OCI-LY7 (cell line): ENCODE results near the gene EYA3. TPM values are rescaled to one million over a fixed set of nuclear protein-coding genes. Genes with fewer than 3 reads are reported as not detected.

Experiments
- BruUV-seq: library from RNA; stranded (reverse); fragments of 400-500 nt; replicated peaks from 2 replicates; lab custom pipeline; 2021; lab: Mats Ljungman, UMichigan
- CTCF ChIA-PET: fragments of 300-600 bp; sonication (Branson Sonifier 250); formaldehyde crosslinking; loops from one replicate; lab custom pipeline; 2022; ENCODE audit warnings: antibody characterized with exemption; ENCODE audit not compliant: unreplicated experiment; lab: Charles Lee
- POLR2A ChIA-PET: fragments of 300-600 bp; sonication (Branson Sonifier 250); formaldehyde crosslinking; loops from one replicate; lab custom pipeline; 2022; ENCODE audit warnings: antibody characterized with exemption; lab: Charles Lee
- DNase-seq: peaks from one replicate; pipeline ENCODE4 v3.0.0-alpha.2; 2015; ENCODE audit warnings: low spot score
- H2AFZ ChIP-seq: fragments of 200-600 bp; sonication (generic), shearing (Covaris generic); 2 replicates; pipeline ENCODE4 v1.6.1; 2014; ENCODE audit warnings: mild to moderate bottlenecking, antibody characterized with exemption, low read length, moderate library complexity
- H3K27ac ChIP-seq: fragments of 200-600 bp; sonication (generic); 2 replicates; pipeline ENCODE4 v1.5.1; 2014; ENCODE audit warnings: mixed run types, low read depth, mild to moderate bottlenecking, moderate library complexity, low read length, inconsistent platforms; ENCODE audit not compliant: poor library complexity, severe bottlenecking
- H3K36me3 ChIP-seq: fragments of 200-600 bp; sonication (generic); 2 replicates; pipeline ENCODE4 v1.6.1; 2014; ENCODE audit warnings: mild to moderate bottlenecking, antibody characterized with exemption, low read length, moderate library complexity, mixed read lengths; ENCODE audit not compliant: insufficient read depth
- H3K4me1 ChIP-seq: fragments of 200-600 bp; sonication (generic); 2 replicates; pipeline ENCODE4 v1.5.1; 2014; ENCODE audit warnings: mild to moderate bottlenecking, low read length; ENCODE audit not compliant: insufficient read depth, poor library complexity, severe bottlenecking
- H3K4me2 ChIP-seq: fragments of 200-600 bp; sonication (generic); 2 replicates; pipeline ENCODE4 v1.6.1; 2014; ENCODE audit warnings: mild to moderate bottlenecking, low read length
- H3K4me3 ChIP-seq: fragments of 200-600 bp; sonication (generic); 2 replicates; pipeline ENCODE4 v1.5.1; 2014; ENCODE audit warnings: mild to moderate bottlenecking, low read depth, low read length; ENCODE audit not compliant: poor library complexity, severe bottlenecking
- H3K79me2 ChIP-seq: fragments of 200-600 bp; sonication (generic); 2 replicates; pipeline ENCODE4 v1.6.1; 2016; ENCODE audit warnings: low read depth, mild to moderate bottlenecking, low read length, moderate library complexity, mixed read lengths; ENCODE audit not compliant: insufficient read depth
- H3K9me2 ChIP-seq: fragments of 200-600 bp; sonication (generic); 2 replicates; pipeline ENCODE4 v1.6.1; 2016; ENCODE audit warnings: mild to moderate bottlenecking, low read length, mixed read lengths; ENCODE audit not compliant: insufficient read depth
- H3K9me3 ChIP-seq: fragments of 200-600 bp; sonication (generic); 2 replicates; pipeline ENCODE4 v1.6.1; 2014; ENCODE audit warnings: mild to moderate bottlenecking, mixed run types, low read length, mixed read lengths
- H4K20me1 ChIP-seq: fragments of 200-600 bp; sonication (generic); 2 replicates; pipeline ENCODE4 v1.6.1; 2014; ENCODE audit warnings: mild to moderate bottlenecking, antibody characterized with exemption, low read length, moderate library complexity, mixed read lengths; ENCODE audit not compliant: insufficient read depth
- CTCF ChIP-seq: fragments of 200-600 bp; sonication (generic); conservative IDR thresholded peaks from 2 replicates; pipeline ENCODE4 v1.5.1; 2014; ENCODE audit warnings: mild to moderate bottlenecking, antibody characterized with exemption, low read length, moderate library complexity, mixed read lengths
- EZH2phosphoT487 ChIP-seq: fragments of 200-600 bp; sonication (generic); IDR thresholded peaks from 2 replicates; pipeline ENCODE4 v1.6.1; 2018; ENCODE audit warnings: low read depth, borderline replicate concordance, mild to moderate bottlenecking, mixed run types, antibody characterized with exemption, low read length, moderate library complexity, mixed read lengths
- intact Hi-C: fragments of 100-400 bp; cut with micrococcal nuclease; formaldehyde crosslinking; loops from one replicate; pipeline ENCODE4 v1.10.0; 2022; ENCODE audit not compliant: unreplicated experiment
- total RNA-seq, 2 experiments: library from RNA; depleted of rRNA in 1 of 2; stranded (reverse); fragments of >200 nt in 1 of 2; shearing (Covaris generic) in 1 of 2; gene quantifications; 2 replicates each; pipeline ENCODE4 v1.2.3, GENCODE V29; 2014 to 2022

Gene EYA3
- total RNA-seq, 2 experiments from 2014 or later: 29.0 to 114 TPM

DNA sequence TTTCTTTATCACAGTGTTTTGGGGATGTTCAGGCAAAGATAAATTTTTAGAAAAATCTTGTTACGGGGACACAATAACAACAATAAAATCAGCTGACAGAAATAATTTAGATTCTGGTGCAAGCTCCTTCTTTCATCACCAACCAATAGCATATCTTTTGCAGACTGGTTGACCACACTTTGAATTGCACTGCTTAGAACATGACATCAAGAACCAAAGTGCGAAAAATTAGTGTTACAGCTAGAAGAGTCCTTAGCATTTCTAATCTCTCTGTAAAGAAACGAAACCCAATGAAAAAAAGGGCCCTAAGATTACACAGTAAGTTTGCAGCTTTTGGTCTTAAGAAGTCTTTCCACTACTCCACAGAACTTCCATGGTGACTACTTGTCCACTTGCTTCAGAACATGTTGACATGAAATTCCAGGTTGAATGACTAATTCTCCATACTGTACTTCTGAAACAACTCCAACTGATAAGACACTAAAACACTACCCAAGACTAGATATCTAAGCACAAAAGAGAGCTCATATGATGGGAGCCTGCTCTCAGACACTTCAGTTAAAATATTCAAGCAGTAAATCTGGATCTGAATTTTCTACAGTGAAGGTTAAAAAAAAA is 97.4 kb downstream of the EYA3 start:
- H3K9me2 ChIP-seq: no peaks in the 10 kb centered on the region
- intact Hi-C loops: no loop called here
- H3K4me3 ChIP-seq: no peak overlapping the region
- POLR2A ChIA-PET: interaction anchor here (0.6 kb wide), 2 partner anchors 25 to 68 kb away, joined by 3 to 4 read pairs; no protein-coding TSS in a partner anchor
- CTCF ChIA-PET: no interaction called here
- no peaks in the 10 kb centered on the region for H4K20me1 ChIP-seq
- no TSS peak for BruUV-seq
- H3K9me3 ChIP-seq: no peaks in the 10 kb centered on the region
- H2AFZ ChIP-seq: no peak overlapping the region
- TF ChIP-seq CTCF (no peak), EZH2phosphoT487 (no peak)
- no peak overlapping the region for H3K4me2 ChIP-seq
- DNase-seq: no peak
- H3K36me3 ChIP-seq: peaks cover 95% of the 10 kb centered on the region
- no peak overlapping the region for H3K27ac ChIP-seq
- H3K79me2 ChIP-seq: no peaks in the 10 kb centered on the region
- no peaks in the 10 kb centered on the region for H3K4me1 ChIP-seq

GRCh38 chr1:27981145-27981544 is 107.3 kb downstream of the EYA3 start:
- ChIA-PET CTCF (no interaction called here), POLR2A (interaction anchor here (0.7 kb wide), 1 partner anchor 9 kb away, joined by 4 read pairs; no protein-coding TSS in a partner anchor)
- H3K79me2 ChIP-seq: no peaks in the 10 kb centered on the region
- DNase-seq: no peak
- intact Hi-C loops: no loop called here
- H3K36me3 ChIP-seq: peaks cover 36% of the 10 kb centered on the region
- H3K4me3 ChIP-seq: no peak overlapping the region
- no peak overlapping the region for H3K4me2 ChIP-seq
- no peak overlapping the region for H3K27ac ChIP-seq
- no peaks in the 10 kb centered on the region for H3K9me2 ChIP-seq
- no TSS peak for BruUV-seq
- H4K20me1 ChIP-seq: no peaks in the 10 kb centered on the region
- no peak overlapping the region for H2AFZ ChIP-seq
- H3K9me3 ChIP-seq: no peaks in the 10 kb centered on the region
- no peaks in the 10 kb centered on the region for H3K4me1 ChIP-seq
- no peak for TF ChIP-seq EZH2phosphoT487
- no peak for TF ChIP-seq CTCF

DNA sequence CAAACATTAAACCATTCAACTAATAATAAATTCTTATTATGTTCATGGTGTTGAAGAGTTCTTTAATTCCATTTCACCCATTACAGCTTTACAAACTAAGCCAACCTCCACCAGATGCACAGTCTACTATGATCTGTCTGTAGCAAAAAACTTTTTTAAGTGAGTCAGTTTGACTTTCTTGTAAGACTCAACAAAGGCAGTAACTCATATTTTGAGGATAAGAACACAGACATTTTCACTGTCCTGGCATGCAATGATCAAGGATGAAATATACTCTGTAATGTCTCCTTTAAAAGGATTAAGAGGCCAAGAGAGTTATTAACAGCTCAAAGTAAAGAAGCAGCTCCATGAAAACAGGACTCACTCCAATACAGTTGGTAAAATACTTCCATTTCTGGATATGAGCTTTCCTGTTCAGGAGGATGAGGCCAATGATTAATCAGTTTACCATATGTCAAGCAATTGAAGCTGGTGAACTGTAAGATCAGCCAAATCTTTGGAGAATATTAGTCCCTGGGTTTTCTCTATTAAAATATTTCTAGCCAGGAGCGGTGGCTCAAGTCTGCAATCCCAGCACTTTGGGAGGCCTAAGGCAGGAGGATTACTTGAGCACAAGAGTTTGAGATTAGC is 108.1 kb downstream of the EYA3 start:
- no TSS peak for BruUV-seq
- no peak overlapping the region for H3K4me2 ChIP-seq
- H3K9me3 ChIP-seq: no peaks in the 10 kb centered on the region
- H3K79me2 ChIP-seq: no peaks in the 10 kb centered on the region
- peaks cover 39% of the 10 kb centered on the region for H3K36me3 ChIP-seq
- CTCF ChIA-PET: interaction anchor here (0.6 kb wide), 1 partner anchor 124 kb away, joined by 3 read pairs; no protein-coding TSS in a partner anchor
- intact Hi-C loops: no loop called here
- DNase-seq: no peak
- H4K20me1 ChIP-seq: no peaks in the 10 kb centered on the region
- no peaks in the 10 kb centered on the region for H3K9me2 ChIP-seq
- no peak for TF ChIP-seq CTCF
- no peak for TF ChIP-seq EZH2phosphoT487
- H3K4me3 ChIP-seq: no peak overlapping the region
- H2AFZ ChIP-seq: no peak overlapping the region
- POLR2A ChIA-PET: no interaction called here
- no peaks in the 10 kb centered on the region for H3K4me1 ChIP-seq
- H3K27ac ChIP-seq: no peak overlapping the region
